ENCODE data around the gene HS6ST1.

DNA sequence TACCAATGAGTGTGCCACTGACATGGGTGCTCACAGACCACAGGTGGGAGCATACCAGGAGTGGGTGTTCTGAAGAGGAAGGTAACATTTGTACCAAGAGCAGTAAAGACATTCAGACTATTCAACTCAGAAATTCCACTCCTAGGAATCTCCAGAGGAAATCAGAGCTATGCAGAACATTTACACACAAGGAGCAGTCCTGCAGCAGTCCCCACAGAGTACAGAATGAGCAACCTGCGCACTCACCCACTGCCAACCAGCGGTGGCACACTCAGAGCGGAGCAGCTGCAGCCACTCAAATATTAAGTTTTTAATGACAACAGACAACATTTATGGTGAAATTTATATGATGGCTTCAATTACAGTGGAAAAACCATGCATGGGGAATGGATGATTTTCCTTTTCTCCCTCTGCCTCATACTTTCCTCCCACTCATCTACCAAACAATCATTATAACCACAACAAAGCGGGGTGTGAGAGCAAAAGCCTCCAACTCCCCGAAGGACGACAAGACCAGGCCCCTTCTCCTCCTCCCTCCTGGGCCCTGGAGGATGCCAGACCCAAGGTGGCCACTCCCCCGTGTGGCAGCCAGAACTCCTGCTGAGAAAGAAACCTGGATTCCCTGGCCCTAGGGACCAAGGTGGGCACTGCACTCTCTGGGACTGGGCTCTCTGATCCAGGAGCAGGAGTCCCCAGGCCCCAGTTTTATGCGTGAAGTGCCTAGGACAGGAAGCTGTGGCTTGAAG lies 5.4 kb downstream of the HS6ST1 start:
- TF ChIP-seq EZH2 (IDR thresholded peaks at IDR 0.05; ENCODE audit: low read length), result no peak
- TF ChIP-seq, protein P1, sequence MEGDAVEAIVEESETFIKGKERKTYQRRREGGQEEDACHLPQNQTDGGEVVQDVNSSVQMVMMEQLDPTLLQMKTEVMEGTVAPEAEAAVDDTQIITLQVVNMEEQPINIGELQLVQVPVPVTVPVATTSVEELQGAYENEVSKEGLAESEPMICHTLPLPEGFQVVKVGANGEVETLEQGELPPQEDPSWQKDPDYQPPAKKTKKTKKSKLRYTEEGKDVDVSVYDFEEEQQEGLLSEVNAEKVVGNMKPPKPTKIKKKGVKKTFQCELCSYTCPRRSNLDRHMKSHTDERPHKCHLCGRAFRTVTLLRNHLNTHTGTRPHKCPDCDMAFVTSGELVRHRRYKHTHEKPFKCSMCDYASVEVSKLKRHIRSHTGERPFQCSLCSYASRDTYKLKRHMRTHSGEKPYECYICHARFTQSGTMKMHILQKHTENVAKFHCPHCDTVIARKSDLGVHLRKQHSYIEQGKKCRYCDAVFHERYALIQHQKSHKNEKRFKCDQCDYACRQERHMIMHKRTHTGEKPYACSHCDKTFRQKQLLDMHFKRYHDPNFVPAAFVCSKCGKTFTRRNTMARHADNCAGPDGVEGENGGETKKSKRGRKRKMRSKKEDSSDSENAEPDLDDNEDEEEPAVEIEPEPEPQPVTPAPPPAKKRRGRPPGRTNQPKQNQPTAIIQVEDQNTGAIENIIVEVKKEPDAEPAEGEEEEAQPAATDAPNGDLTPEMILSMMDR (optimal IDR thresholded peaks at IDR 0.05 in 1 of 3, IDR thresholded peaks at IDR 0.05 in 1 of 3, conservative IDR thresholded peaks at IDR 0.05 in 1 of 3; ENCODE audit: extremely low read depth in 1 of 3, insufficient read depth in 2 of 3, low read length in 3 of 3), result peak in 2 of 3 experiments; percentile 58
